Head of caudate nucleus (tissue), 42 donors: ENCODE data around the gene CRX.
A peak's percentile ranks its signal among the peaks of the same experiment; 100 is the strongest.
"Not testable (repeated sequence)": the region's sequence is repeated elsewhere in the genome, so short reads cannot be mapped to it uniquely, and the experiment has no call there.

Experiments used
- DNase-seq, 42 donors: peaks; one replicate each; pipeline versions ENCODE4 v3.0.0 to v3.0.0-alpha.2; 2020 to 2021; ENCODE audit warnings: mixed read lengths in 7 of 42
- intact Hi-C: fragments of 100-400 bp; cut with DNase I; formaldehyde crosslinking; loops from one replicate; pipeline ENCODE4 v1.15.0; 2022

Gene CRX

DNA sequence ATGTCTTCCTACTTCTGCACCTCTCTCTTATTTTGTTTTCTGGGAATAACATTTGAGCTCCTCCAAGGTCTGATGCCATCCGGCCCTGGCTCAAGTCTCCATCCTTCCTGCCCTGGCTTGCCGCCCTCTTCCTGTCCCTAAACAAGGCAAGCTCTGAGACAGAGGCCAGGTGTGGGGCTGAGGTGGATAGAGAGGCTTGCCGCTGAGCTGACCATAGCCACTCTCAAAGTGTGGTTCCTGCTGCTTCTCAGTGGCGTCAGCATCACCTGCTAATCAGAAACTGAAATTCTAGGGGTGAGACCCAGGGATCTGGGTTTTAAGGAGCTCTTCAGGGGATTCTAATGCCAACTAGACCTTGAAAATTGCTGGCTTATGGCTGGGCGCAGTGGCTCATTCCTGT lies 31.3 kb downstream of the CRX start:
- intact Hi-C loops, result no loop called here
- no peak for DNase-seq

DNA sequence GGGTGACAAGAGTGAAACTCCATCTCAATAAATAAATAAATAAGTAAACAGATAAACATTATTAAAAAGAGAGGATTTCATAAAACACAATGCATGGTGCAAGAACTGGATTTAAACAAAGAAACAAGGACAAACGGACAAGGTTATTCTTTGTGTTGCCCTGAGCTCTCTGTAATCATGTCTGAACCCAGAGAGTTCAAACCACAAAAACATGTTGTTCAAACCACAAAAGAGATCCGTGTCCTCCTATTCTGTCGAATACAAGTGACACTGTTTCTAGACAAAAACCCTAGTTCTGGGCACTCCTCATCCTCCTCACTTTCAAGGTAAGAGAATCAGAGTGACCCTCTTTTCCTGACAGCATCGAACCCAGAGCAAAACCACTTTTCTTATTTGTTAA lies 32.7 kb downstream of the CRX start:
- DNase-seq, result no peak
- intact Hi-C loops, result no loop called here

DNA sequence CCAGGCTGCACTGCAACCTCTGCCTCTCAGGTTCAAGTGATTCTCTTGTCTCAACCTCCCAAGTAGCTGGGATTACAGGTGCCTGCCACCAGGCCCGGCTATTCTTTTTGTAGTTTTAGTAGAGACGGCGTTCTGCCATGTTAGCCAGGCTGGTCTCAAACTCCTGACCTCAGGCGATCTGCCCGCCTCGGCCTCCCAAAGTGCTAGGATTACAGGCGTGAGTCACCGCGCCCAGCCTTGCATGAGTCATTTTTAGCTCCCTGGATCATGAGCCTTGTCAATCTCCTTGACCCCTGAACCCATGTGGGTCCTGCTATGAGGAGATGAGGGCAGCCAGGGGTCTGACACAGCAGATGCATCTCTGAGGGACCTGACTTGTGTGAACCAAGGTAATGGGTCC lies 36.5 kb downstream of the CRX start:
- DNase-seq, intact Hi-C loops: not testable (repeated sequence)

DNA sequence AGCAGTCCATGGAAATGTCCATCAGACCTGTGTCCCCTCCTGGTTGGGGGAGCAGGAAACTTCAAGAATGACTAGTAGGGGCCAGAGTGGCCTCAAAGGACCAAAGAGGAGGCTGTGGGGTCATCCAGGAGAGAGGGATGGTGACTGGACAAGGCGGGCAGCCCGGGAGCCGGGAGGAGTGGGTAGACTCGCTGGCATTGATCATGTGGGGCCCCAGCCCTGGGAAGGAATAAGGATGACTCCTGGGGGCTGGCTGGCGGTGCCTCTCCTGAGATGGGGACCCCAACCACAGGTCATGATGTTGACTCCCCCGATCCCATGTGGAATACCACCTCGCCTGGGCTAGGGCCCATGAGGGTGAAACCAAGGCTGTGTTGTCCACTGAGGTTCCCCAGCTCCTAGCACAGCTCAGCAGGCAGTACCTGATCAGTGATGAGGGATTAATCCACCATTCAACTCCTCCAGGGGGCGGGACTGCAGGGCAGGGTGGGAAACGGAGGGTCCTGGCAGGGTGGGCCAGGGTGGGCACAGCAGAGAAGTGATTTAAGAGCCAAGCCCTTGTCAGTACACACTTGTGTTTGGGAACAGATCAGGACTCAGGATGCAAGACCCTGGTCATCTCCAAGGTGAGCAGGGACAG lies 37.0 kb downstream of the CRX start, which contains the start of gene TPRX2:
Gene TPRX2 (plus strand): TSS at position 590 of the 640 bp plus-strand sequence. CDS start 12 bp downstream, at position 602.
- DNase-seq, intact Hi-C loops: not testable (repeated sequence)

DNA sequence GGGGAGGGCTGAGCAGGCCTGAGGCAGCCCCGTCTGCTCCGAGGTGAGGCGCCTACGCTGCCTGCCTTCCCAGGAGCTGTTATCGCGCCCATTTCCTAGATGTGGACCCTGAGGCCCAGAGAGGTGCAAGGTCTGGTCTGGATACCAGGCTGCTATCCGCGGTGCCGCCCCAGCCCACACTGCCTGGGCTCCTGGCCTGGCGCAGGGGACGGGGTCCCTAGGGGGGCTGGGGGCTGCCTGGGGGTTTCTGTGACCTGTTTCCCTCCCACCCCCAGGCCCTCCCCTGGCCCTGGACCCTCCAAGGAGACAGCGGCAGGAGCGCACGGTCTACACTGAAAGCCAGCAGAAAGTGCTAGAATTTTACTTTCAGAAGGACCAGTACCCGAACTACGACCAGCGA lies 38.1 kb downstream of the CRX start:
- intact Hi-C loops, DNase-seq: not testable (repeated sequence)

DNA sequence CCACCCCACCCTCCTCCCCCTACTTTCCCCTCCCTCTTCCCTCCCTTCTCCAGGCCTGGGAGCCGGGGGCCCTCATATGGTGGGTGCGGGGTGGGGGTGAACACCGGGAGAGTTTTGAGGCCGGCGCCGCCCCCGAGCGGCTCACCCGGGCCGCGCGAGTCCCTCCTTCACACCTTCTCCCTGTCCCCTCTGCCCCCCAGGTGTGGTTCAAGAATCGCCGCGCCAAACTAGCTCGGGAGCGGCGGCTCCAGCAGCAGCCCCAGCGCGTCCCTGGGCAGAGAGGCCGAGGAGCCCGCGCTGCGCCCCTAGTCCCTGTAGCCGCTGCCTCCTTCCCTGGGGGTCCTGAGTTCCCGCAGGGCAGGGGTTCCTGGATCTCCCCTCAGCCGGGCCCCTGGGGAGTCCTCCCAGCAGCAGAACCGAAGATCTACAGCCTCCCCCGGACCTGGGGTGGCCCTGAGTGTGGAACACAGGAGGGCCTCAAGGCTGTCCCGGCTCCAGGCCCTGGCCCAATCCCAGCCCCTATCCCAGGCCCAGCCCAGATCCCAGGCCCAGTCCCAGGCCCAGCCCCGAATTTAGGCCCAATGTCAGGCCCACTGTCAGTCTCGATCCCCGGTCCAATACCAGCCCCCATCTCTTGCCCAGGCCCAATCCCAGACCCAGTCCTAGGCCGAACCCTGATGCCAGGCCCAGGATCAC lies 39.0 kb downstream of the CRX start:
- intact Hi-C loops, result no loop called here

DNA sequence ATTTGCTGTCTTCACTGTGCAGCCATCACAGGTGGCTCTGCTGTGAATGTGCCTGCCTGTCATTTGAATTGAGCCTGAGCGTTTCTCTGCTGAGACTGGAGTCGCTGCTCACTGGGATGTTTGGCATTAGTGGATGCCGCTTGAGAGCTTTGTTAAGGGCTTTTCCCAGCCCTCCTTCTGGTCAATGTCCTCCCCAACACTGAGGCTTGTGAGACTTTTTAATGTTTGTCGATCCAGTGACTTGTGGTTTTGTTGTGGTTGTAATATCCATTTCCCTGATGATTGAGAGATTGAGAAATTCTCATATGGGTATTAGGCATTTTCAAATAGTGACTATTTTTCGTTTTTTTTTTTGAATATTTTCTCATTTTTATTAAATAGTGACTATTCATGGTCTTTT lies 39.9 kb downstream of the CRX start:
- intact Hi-C loops, result no loop called here
- DNase-seq, result no peak

More for the DNA sequence above, 39.0 kb downstream of the CRX start:
- DNase-seq, result no peak

DNA sequence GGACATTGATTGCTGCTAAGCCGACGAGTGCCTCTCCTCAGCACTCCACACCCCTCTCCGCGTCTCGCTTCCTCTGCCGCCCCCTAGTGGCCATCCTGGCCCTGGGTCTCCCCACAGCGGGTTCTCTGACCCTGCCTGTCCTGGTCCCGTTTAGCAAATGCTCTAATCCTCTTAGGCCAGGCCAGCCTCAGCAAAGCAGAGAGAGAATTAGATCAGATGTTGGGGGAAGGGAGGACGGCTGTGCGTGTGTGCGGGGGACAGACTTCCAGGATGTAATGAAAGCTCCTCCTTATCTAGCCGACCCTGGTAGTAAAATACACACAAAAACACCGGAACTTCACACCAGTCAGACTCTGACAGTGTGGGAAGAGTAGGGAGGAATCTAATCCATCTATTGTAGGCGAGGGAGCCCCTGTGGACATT lies 41.8 kb downstream of the CRX start:
- peak; percentile 69 to 95 (median 88) for DNase-seq
- intact Hi-C loops, result no loop called here

DNA sequence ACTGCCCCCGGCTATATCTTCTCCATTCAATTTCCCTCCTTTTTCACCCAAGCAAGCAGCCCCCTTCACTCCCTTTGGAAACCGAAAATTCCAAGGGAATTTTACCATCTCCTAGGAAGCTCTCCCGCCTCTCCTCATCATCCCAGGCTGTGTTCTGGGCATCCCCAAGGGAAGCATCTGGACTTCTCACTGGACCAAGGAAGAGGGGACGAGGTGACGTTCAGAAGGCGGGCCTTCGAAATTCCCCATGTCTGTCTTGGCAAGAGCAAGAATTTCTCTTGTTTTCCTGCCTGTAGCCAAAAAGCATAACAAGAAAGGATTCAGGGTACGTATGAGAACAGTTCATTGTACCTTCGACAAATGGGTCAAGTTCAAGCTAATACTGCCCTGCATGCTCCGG lies 43.4 kb downstream of the CRX start:
- intact Hi-C loops, result no loop called here

DNA sequence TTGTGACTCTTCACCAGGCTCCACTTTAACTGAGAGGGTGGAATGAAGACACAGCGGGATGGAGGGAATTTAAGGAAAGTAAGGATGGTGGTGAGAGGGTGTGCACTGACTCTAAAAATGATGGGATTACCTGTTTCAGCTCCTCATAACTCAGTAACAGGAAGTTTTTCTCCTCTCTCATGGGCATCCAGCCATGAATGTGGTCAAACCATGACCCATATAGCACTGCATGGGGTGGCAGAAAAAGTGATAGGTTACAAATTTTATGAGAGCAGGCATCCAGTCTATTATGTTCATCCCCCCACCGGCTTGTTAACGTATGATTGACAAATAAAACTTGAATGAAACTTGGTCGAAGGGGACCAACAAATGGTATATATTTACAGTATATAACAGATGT lies 57.2 kb downstream of the CRX start:
- DNase-seq, result no peak
- intact Hi-C loops, result no loop called here

More for the DNA sequence above, 43.4 kb downstream of the CRX start:
- no peak for DNase-seq

DNA sequence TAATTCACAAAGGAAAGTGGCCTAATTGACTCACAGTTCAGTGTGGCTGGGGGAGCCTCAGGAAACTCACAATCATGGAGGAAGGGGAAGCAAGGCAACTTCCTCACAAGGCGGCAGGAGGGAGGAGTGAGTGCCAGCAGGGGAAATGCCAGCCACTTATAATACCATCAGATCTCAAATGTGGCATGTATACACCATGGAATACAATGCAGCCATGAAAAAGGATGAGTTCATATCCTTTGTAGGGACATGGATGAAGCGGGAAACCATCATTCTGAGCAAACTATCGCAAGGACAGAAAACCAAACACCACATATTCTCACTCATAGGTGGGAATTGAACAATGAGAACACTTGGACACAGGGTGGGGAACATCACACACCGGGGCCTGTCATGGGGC lies 57.6 kb downstream of the CRX start:
- intact Hi-C loops, DNase-seq: not testable (repeated sequence)

DNA sequence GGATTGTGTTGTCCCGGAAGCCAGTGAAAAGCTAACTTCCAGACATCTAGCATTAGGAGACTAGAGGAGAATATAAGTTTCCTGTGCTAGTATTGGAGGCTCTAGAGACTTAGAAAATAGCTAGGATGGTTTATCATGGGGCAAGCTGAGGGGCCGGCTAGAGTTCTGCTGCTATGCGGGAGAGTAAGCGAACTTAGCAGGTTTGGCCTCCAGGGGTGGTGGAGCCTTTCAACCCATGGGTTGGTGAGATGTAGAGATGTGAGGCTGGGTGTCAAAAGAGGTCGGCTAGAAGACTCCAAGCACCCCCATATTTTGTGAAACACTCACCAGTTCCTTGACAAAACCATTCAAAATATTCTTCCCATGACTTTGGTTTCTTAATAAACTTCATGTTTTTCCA lies 60.0 kb downstream of the CRX start:
- intact Hi-C loops, result no loop called here
- DNase-seq, result no peak

DNA sequence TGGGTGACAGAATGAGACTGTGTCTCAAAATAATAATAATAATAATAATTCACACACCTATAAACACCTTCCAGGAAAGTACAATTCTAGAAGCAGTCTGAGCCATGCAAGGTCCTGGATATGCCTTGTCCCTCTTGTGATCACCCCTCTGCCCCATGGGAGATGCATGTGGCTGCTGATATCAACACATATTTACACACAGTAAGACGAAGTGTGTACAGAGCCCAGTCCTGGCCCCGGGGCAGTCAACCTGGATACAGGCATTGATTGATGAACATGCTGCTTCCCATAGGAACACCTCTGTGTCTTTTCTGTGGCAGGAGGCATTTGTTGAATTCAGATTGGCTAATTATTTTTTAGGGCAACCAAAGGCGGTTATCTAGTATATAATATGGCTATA lies 61.2 kb downstream of the CRX start:
- intact Hi-C loops, result no loop called here
- no peak for DNase-seq

DNA sequence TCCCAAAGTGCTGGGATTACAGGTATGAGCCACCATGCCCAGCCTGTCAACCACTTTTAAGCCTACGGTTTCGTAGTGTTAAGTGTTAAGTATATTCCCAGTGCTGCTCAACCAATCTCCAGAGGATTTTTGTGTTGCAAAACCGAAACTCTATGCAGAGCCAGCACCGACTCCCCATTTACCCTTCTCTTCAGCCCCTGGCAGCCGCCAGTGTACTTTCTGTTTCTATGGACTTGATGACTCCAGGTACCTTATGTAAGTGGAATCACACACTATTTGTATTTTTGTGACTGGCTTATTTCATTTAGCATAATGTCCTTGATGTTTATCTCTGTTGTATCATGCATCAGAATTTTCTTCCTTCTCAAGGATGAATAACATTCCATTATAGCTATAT lies 63.3 kb downstream of the CRX start:
- DNase-seq, result no peak
- intact Hi-C loops, result no loop called here

DNA sequence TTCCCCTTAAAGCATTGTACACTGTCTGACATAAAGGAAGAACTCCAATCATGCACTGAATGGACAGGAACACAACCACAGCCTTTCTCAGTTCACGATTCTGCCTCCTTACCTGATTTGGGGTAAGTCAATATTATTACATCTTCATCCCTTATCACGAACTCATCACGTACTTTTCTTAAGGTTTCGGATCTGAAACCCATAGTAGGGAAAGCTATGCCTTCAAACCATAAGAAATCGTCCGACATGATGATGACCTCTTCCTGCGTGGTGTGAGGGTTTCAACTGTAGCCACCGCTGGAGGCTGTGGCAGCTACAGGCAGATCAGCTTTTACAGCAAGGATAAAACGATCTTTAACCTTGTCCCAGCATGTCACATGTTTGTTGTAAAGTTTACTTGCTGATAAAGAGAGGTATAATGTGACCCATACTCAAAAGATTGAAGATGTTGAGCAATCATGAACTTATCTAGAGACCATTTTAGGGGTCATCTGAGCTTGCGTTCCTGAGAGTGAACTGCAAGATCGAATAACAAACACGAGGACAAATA lies 64.3 kb downstream of the CRX start, which contains the start of gene SULT2A1:
Gene SULT2A1 (minus strand): TSS at position 306 of the 550 bp plus-strand sequence. CDS start 58 bp downstream, at position 248.
- no peak for DNase-seq

DNA sequence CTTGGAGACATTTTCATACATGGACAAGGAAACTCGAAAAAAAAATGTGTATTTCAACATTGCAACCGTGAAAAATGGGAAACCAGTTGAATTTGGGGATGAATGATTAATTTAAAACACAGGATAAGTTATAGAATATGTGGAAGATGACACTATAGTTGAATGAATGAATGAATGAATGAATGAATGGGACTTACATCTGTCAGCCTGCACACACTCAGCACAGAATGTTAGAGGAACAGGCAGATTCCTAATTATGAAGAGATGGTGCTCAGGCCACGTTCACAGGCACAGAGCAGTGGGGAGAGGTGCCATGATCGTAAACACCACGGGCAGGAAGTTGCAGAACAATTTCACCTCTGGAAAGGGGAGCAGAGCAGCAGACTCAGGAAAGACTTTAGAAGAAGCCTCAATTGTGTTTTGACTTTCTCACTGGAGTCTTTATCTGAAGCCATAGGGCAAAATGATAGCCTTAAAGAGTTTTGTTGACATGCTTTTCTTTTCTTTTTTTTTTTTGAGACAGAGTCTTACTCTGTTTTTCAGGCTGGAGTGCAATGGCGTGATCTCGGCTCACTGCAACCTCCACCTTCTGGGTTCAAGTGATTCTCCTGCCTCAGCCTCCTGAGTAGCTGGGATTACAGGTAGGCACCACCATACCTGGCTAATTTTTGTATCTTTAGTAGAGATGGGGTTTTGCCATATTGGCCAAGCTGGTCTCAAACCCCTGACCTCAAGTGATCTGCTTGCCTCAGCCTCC lies 69.3 kb downstream of the CRX start:
- DNase-seq, result no peak
- intact Hi-C loops, result no loop called here

More for the DNA sequence above, 64.3 kb downstream of the CRX start, which contains the start of gene SULT2A1:
- intact Hi-C loops, result no loop called here

DNA sequence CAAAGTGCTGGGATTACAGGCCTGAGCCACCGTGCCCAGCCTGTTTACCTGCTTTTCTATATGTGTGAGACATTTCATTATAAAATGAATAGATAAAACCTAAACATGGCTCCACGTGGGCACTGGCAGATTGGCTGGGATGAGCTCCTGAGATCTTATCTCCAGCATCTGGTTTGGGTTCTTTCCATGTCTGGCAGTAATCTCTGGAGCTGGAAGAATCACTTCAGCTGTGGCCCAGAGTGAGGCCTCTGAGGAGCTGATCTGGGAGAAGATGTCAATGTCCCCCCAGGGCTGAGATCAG lies 69.8 kb downstream of the CRX start:
- DNase-seq, result no peak
- intact Hi-C loops, result no loop called here

DNA sequence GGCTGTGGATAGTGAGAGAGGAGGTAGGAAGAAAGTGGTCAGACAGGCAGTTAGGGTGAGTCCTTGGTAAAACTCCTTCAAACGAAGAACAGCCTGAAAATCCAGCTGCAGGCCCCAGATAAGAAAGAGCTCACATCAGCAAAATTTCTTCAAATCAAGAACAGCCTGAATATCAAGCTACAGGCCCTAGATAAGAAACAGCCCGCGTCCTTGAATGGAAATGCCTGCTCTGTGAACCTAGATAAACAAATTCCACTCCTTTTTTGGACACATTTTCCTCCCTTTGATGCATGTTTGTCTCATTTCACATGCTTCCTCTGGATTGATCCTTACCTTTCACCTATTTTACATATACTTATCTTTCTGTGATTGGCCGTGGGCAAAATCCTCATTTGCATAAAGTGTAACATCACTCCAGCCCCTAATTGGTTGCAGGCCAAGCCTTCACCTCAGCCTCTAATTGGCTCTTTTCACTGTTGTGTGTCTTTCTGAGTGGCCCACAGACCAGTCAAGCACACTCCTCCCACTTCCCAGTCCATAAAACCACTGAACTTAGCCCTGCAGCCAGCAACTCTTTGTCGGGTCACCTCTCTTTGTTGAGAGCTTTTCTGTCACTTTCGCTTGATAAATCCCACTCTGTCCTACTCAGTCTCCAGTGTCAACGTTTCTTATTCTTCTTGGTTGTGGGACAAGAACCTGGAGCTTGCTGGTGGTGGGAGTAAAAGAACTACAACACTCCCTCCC lies 70.4 kb downstream of the CRX start:
- intact Hi-C loops, result no loop called here
- no peak for DNase-seq
